Measurements from ENCODE around the gene SOX5.

SOX5 gene

GRCh38 chr12:23546756-23547155 lies 402.7 kb downstream of the SOX5 start:
- H3K9me3 ChIP-seq (ENCODE audit: insufficient read depth, low read depth, low read length), result no peaks in the 10 kb centered on the region
- H3K27ac ChIP-seq (ENCODE audit: low read depth, low read length), result no peak overlapping the region
- H3K36me3 ChIP-seq (ENCODE audit: insufficient read depth, low read length), result no peaks in the 10 kb centered on the region
- H3K9ac ChIP-seq (ENCODE audit: low read depth, low read length), result no peak overlapping the region
- WGBS, result 94% methylated on average over 3 of the region's 4 CpGs
- no peak overlapping the region for H3K4me3 ChIP-seq (ENCODE audit: low read length)
- H3K27me3 ChIP-seq (ENCODE audit: insufficient read depth, low read length), result no peaks in the 10 kb centered on the region
- no peaks in the 10 kb centered on the region for H3K4me1 ChIP-seq (ENCODE audit: insufficient read depth, low read length)

- no peaks in the 10 kb centered on the region for H3K4me1 ChIP-seq (ENCODE audit: insufficient read depth, low read length)
- peaks cover 2% of the 10 kb centered on the region; the same call in 1 of the 2 replicates for H3K36me3 ChIP-seq (ENCODE audit: insufficient read depth, low read length)
- no peak overlapping the region for H3K27ac ChIP-seq (ENCODE audit: low read depth, low read length)
- no CpG with 5 or more reads among the region's 1 CpG for WGBS
- H3K9ac ChIP-seq (ENCODE audit: low read depth, low read length), result no peak overlapping the region
- H3K9me3 ChIP-seq (ENCODE audit: insufficient read depth, low read depth, low read length), result no peaks in the 10 kb centered on the region
- H3K27me3 ChIP-seq (ENCODE audit: insufficient read depth, low read length), result no peaks in the 10 kb centered on the region
- H3K4me3 ChIP-seq (ENCODE audit: low read length), result no peak overlapping the region
These were observed 405.7 kb downstream of the SOX5 start for GRCh38 chr12:23543767-23544166.

GRCh38 chr12:23542187-23542586 lies 407.3 kb downstream of the SOX5 start:
- Histone ChIP-seq H3K9ac (ENCODE audit: low read depth, low read length) (no peak overlapping the region), H3K27me3 (ENCODE audit: insufficient read depth, low read length) (no peaks in the 10 kb centered on the region), H3K4me3 (ENCODE audit: low read length) (no peak overlapping the region), H3K36me3 (ENCODE audit: insufficient read depth, low read length) (peaks cover 2% of the 10 kb centered on the region; the same call in 1 of the 2 replicates), H3K9me3 (ENCODE audit: insufficient read depth, low read depth, low read length) (no peaks in the 10 kb centered on the region), H3K4me1 (ENCODE audit: insufficient read depth, low read length) (no peaks in the 10 kb centered on the region), H3K27ac (ENCODE audit: low read depth, low read length) (no peak overlapping the region)
- no CpG with 5 or more reads among the region's 3 CpGs for WGBS

- Histone ChIP-seq H3K9me3 (ENCODE audit: insufficient read depth, low read depth, low read length) (no peaks in the 10 kb centered on the region), H3K4me1 (ENCODE audit: insufficient read depth, low read length) (no peaks in the 10 kb centered on the region; the same call in 1 of the 2 replicates), H3K27ac (ENCODE audit: low read depth, low read length) (no peak overlapping the region), H3K9ac (ENCODE audit: low read depth, low read length) (no peak overlapping the region), H3K27me3 (ENCODE audit: insufficient read depth, low read length) (no peaks in the 10 kb centered on the region), H3K4me3 (ENCODE audit: low read length) (no peak overlapping the region), H3K36me3 (ENCODE audit: insufficient read depth, low read length) (peaks cover 2% of the 10 kb centered on the region; the same call in 1 of the 2 replicates)
- 91% methylated on average over 7 of the region's 7 CpGs for WGBS
These were observed 408.9 kb downstream of the SOX5 start for GRCh38 chr12:23540572-23540971.

GRCh38 chr12:23536293-23536692 lies 413.2 kb downstream of the SOX5 start:
- H3K4me3 ChIP-seq (ENCODE audit: low read length), result no peak overlapping the region
- H3K9ac ChIP-seq (ENCODE audit: low read depth, low read length), result no peak overlapping the region
- peaks cover 2% of the 10 kb centered on the region; the same call in 1 of the 2 replicates for H3K36me3 ChIP-seq (ENCODE audit: insufficient read depth, low read length)
- no peaks in the 10 kb centered on the region for H3K9me3 ChIP-seq (ENCODE audit: insufficient read depth, low read depth, low read length)
- WGBS, result 98% methylated on average over 7 of the region's 7 CpGs
- no peak overlapping the region for H3K27ac ChIP-seq (ENCODE audit: low read depth, low read length)
- H3K27me3 ChIP-seq (ENCODE audit: insufficient read depth, low read length), result no peaks in the 10 kb centered on the region
- H3K4me1 ChIP-seq (ENCODE audit: insufficient read depth, low read length), result no peaks in the 10 kb centered on the region; the same call in 1 of the 2 replicates

- WGBS, result 98% methylated on average over 1 of the region's 1 CpG
- H3K9ac ChIP-seq (ENCODE audit: low read depth, low read length), result no peak overlapping the region
- H3K4me1 ChIP-seq (ENCODE audit: insufficient read depth, low read length), result no peaks in the 10 kb centered on the region; the same call in 1 of the 2 replicates
- H3K27ac ChIP-seq (ENCODE audit: low read depth, low read length), result no peak overlapping the region
- no peaks in the 10 kb centered on the region for H3K27me3 ChIP-seq (ENCODE audit: insufficient read depth, low read length)
- H3K4me3 ChIP-seq (ENCODE audit: low read length), result no peak overlapping the region
- no peaks in the 10 kb centered on the region for H3K9me3 ChIP-seq (ENCODE audit: insufficient read depth, low read depth, low read length)
- peaks cover 2% of the 10 kb centered on the region; the same call in 1 of the 2 replicates for H3K36me3 ChIP-seq (ENCODE audit: insufficient read depth, low read length)
These were observed 414.0 kb downstream of the SOX5 start for GRCh38 chr12:23535441-23535840.

GRCh38 chr12:23534196-23534595 lies 415.3 kb downstream of the SOX5 start:
- H3K9ac ChIP-seq (ENCODE audit: low read depth, low read length), result no peak overlapping the region
- no peaks in the 10 kb centered on the region for H3K9me3 ChIP-seq (ENCODE audit: insufficient read depth, low read depth, low read length)
- no peaks in the 10 kb centered on the region; the same call in 1 of the 2 replicates for H3K4me1 ChIP-seq (ENCODE audit: insufficient read depth, low read length)
- peaks cover 2% of the 10 kb centered on the region; the same call in 1 of the 2 replicates for H3K36me3 ChIP-seq (ENCODE audit: insufficient read depth, low read length)
- no peaks in the 10 kb centered on the region for H3K27me3 ChIP-seq (ENCODE audit: insufficient read depth, low read length)
- no peak overlapping the region for H3K27ac ChIP-seq (ENCODE audit: low read depth, low read length)
- 95% methylated on average over 7 of the region's 8 CpGs for WGBS
- H3K4me3 ChIP-seq (ENCODE audit: low read length), result no peak overlapping the region

GRCh38 chr12:23533699-23534098 lies 415.8 kb downstream of the SOX5 start:
- Histone ChIP-seq H3K9ac (ENCODE audit: low read depth, low read length) (no peak overlapping the region), H3K4me3 (ENCODE audit: low read length) (no peak overlapping the region), H3K27me3 (ENCODE audit: insufficient read depth, low read length) (no peaks in the 10 kb centered on the region), H3K27ac (ENCODE audit: low read depth, low read length) (no peak overlapping the region), H3K4me1 (ENCODE audit: insufficient read depth, low read length) (no peaks in the 10 kb centered on the region; the same call in 1 of the 2 replicates), H3K9me3 (ENCODE audit: insufficient read depth, low read depth, low read length) (no peaks in the 10 kb centered on the region), H3K36me3 (ENCODE audit: insufficient read depth, low read length) (no peaks in the 10 kb centered on the region)
- no CpG with 5 or more reads among the region's 1 CpG for WGBS

- Histone ChIP-seq H3K27me3 (ENCODE audit: insufficient read depth, low read length) (no peaks in the 10 kb centered on the region), H3K4me1 (ENCODE audit: insufficient read depth, low read length) (no peaks in the 10 kb centered on the region; the same call in 1 of the 2 replicates), H3K9me3 (ENCODE audit: insufficient read depth, low read depth, low read length) (no peaks in the 10 kb centered on the region), H3K36me3 (ENCODE audit: insufficient read depth, low read length) (no peaks in the 10 kb centered on the region), H3K4me3 (ENCODE audit: low read length) (no peak overlapping the region), H3K27ac (ENCODE audit: low read depth, low read length) (no peak overlapping the region), H3K9ac (ENCODE audit: low read depth, low read length) (no peak overlapping the region)
These were observed 416.2 kb downstream of the SOX5 start for GRCh38 chr12:23533265-23533664.

- Histone ChIP-seq H3K4me3 (ENCODE audit: low read length) (no peak overlapping the region), H3K9me3 (ENCODE audit: insufficient read depth, low read depth, low read length) (peaks cover 11% of the 10 kb centered on the region; the same call in 1 of the 2 replicates), H3K36me3 (ENCODE audit: insufficient read depth, low read length) (no peaks in the 10 kb centered on the region; the same call in 1 of the 2 replicates), H3K27me3 (ENCODE audit: insufficient read depth, low read length) (no peaks in the 10 kb centered on the region), H3K9ac (ENCODE audit: low read depth, low read length) (no peak overlapping the region), H3K27ac (ENCODE audit: low read depth, low read length) (no peak overlapping the region), H3K4me1 (ENCODE audit: insufficient read depth, low read length) (no peaks in the 10 kb centered on the region; the same call in 1 of the 2 replicates)
- no CpG with 5 or more reads among the region's 1 CpG for WGBS
These were observed 421.2 kb downstream of the SOX5 start for GRCh38 chr12:23528316-23528715.

- no peaks in the 10 kb centered on the region; the same call in 1 of the 2 replicates for H3K36me3 ChIP-seq (ENCODE audit: insufficient read depth, low read length)
- no peaks in the 10 kb centered on the region for H3K4me1 ChIP-seq (ENCODE audit: insufficient read depth, low read length)
- H3K9ac ChIP-seq (ENCODE audit: low read depth, low read length), result no peak overlapping the region
- 97% methylated on average over 2 of the region's 5 CpGs for WGBS
- H3K27me3 ChIP-seq (ENCODE audit: insufficient read depth, low read length), result no peaks in the 10 kb centered on the region
- no peak overlapping the region for H3K27ac ChIP-seq (ENCODE audit: low read depth, low read length)
- no peak overlapping the region for H3K4me3 ChIP-seq (ENCODE audit: low read length)
- peaks cover 18% of the 10 kb centered on the region; the same call in 1 of the 2 replicates for H3K9me3 ChIP-seq (ENCODE audit: insufficient read depth, low read depth, low read length)
These were observed 423.9 kb downstream of the SOX5 start for GRCh38 chr12:23525450-23526072.
